H1 (cell line): ENCODE measurements around the gene ZNF407. TPM values are rescaled to one million over a fixed set of nuclear protein-coding genes. Genes with fewer than 3 reads are reported as not detected.

Experiments used
- CTCF ChIA-PET: fragments of 300-600 bp; sonication (Branson Sonifier 250); formaldehyde crosslinking; loops from one replicate; lab custom pipeline; 2021; ENCODE audit not compliant: partially characterized antibody; lab: Charles Lee
- POLR2A ChIA-PET: fragments of 300-600 bp; sonication (Branson Sonifier 250); formaldehyde crosslinking; loops from one replicate; lab custom pipeline; 2021; ENCODE audit warnings: inconsistent platforms; ENCODE audit not compliant: partially characterized antibody; lab: Charles Lee
- DNase-seq, 2 experiments: peaks; one replicate each; pipeline versions ENCODE4 v3.0.0 to v3.0.0-alpha.2; 2010 to 2022; ENCODE audit warnings: low spot score in 2 of 2, low read depth in 1 of 2, mixed read lengths in 1 of 2
- FAIRE-seq: peaks from 2 replicates; lab custom pipeline; 2011; peaks lifted over from hg19 to GRCh38; lab: Jason Lieb, UNC
- H2AFZ ChIP-seq: 2 replicates; pipeline ENCODE4 v1.8.1; 2012; ENCODE audit warnings: low read length, inconsistent platforms
- H2AK5ac ChIP-seq: 2 replicates; pipeline ENCODE4 v1.6.1; 2013; ENCODE audit warnings: low read depth, low read length
- H2BK120ac ChIP-seq: replicated peaks from 2 replicates; pipeline ENCODE3; 2013; ENCODE audit warnings: low read depth, low read length, inconsistent platforms
- H2BK12ac ChIP-seq: 2 replicates; pipeline ENCODE4 v1.6.1; 2013; ENCODE audit warnings: low read depth, low read length
- H2BK15ac ChIP-seq: 2 replicates; pipeline ENCODE4 v1.6.1; 2013; ENCODE audit warnings: low read length
- H2BK20ac ChIP-seq: 2 replicates; pipeline ENCODE4 v1.6.1; 2013; ENCODE audit warnings: low read length
- H2BK5ac ChIP-seq: 2 replicates; pipeline ENCODE4 v1.6.1; 2013; ENCODE audit warnings: low read depth, low read length
- H3K14ac ChIP-seq: 2 replicates; pipeline ENCODE4 v1.6.1; 2013; ENCODE audit warnings: inconsistent platforms; ENCODE audit not compliant: insufficient read length
- H3K18ac ChIP-seq: 2 replicates; pipeline ENCODE4 v1.6.1; 2013; ENCODE audit warnings: low read length; ENCODE audit errors: extremely low read depth
- H3K23ac ChIP-seq: 2 replicates; pipeline ENCODE4 v1.6.1; 2013; ENCODE audit warnings: inconsistent platforms; ENCODE audit not compliant: insufficient read length
- H3K23me2 ChIP-seq: 2 replicates; pipeline ENCODE4 v1.6.1; 2013; ENCODE audit warnings: low read depth, low read length
- H3K27ac ChIP-seq: 2 replicates; pipeline ENCODE4 v1.6.1; 2011; ENCODE audit warnings: low read depth, low read length, inconsistent platforms
- H3K27me3 ChIP-seq, 4 experiments: replicated peaks in 1 of 4; 1 replicate in 1 of 4; 2 replicates in 3 of 4; pipeline versions ENCODE4 v1.6.1 to v1.8.1; 2011 to 2013; ENCODE audit warnings: low read length in 3 of 4, mild to moderate bottlenecking in 3 of 4, inconsistent platforms in 2 of 4, mixed read lengths in 2 of 4, moderate library complexity in 1 of 4; ENCODE audit not compliant: control insufficient read depth in 3 of 4, insufficient read depth in 3 of 4; ENCODE audit errors: extremely low read depth in 1 of 4
- H3K36me3 ChIP-seq, 4 experiments: 2 replicates each; pipeline versions ENCODE4 v1.6.1 to v1.8.1; 2011 to 2013; ENCODE audit warnings: mild to moderate bottlenecking in 4 of 4, low read length in 3 of 4, moderate library complexity in 2 of 4, control low read depth in 1 of 4, inconsistent platforms in 1 of 4; ENCODE audit not compliant: insufficient read depth in 4 of 4, control insufficient read depth in 2 of 4
- H3K4ac ChIP-seq: replicated peaks from 2 replicates; pipeline ENCODE3; 2013; ENCODE audit warnings: low read length, low read depth, mixed read lengths, inconsistent platforms; ENCODE audit not compliant: insufficient read length
- H3K4me1 ChIP-seq, 4 experiments: replicated peaks in 1 of 4; 1 replicate in 1 of 4; 2 replicates in 3 of 4; pipeline versions ENCODE4 v1.6.1 to v1.8.1; 2011 to 2013; ENCODE audit warnings: low read length in 3 of 4, inconsistent platforms in 2 of 4, mixed read lengths in 1 of 4; ENCODE audit not compliant: insufficient read depth in 4 of 4, control insufficient read depth in 3 of 4
- H3K4me2 ChIP-seq, 2 experiments: 2 replicates each; pipeline versions ENCODE4 v1.6.1 to v1.8.1; 2011 to 2013; ENCODE audit warnings: low read depth in 2 of 2, low read length in 2 of 2, control low read depth in 1 of 2, inconsistent platforms in 1 of 2, mild to moderate bottlenecking in 1 of 2; ENCODE audit not compliant: insufficient read depth in 1 of 2
- H3K4me3 ChIP-seq, 4 experiments: fragments of 200-600, 300-600 bp in 1 of 4; sonication (generic), shearing (Covaris generic), sonication (Bioruptor Twin) in 1 of 4; 2 replicates each; pipeline versions ENCODE4 v1.5.1 to v1.8.1; 2011 to 2016; ENCODE audit warnings: low read length in 4 of 4, low read depth in 3 of 4, control low read depth in 2 of 4, inconsistent platforms in 2 of 4, mild to moderate bottlenecking in 2 of 4, mixed read lengths in 1 of 4, moderate library complexity in 1 of 4; ENCODE audit not compliant: insufficient read depth in 2 of 4; ENCODE audit errors: extremely low read depth in 1 of 4
- H3K56ac ChIP-seq: replicated peaks from 2 replicates; pipeline ENCODE3; 2013; ENCODE audit warnings: low read depth, mild to moderate bottlenecking, mixed read lengths, low read length, inconsistent platforms; ENCODE audit not compliant: insufficient read length
- H3K79me1 ChIP-seq: 2 replicates; pipeline ENCODE4 v1.6.1; 2013; ENCODE audit warnings: low read depth, low read length, control low read depth
- H3K79me2 ChIP-seq, 2 experiments: 2 replicates each; pipeline versions ENCODE4 v1.6.1 to v1.8.1; 2012 to 2013; ENCODE audit warnings: low read length in 2 of 2, mild to moderate bottlenecking in 2 of 2, inconsistent platforms in 1 of 2; ENCODE audit not compliant: insufficient read depth in 2 of 2, control insufficient read depth in 1 of 2
- H3K9ac ChIP-seq, 4 experiments: replicated peaks in 1 of 4; 1 replicate in 1 of 4; 2 replicates in 3 of 4; pipeline versions ENCODE4 v1.6.1 to v1.8.1; 2011 to 2013; ENCODE audit warnings: low read depth in 3 of 4, low read length in 3 of 4, control low read depth in 2 of 4, mild to moderate bottlenecking in 2 of 4, moderate library complexity in 2 of 4, inconsistent platforms in 1 of 4; ENCODE audit errors: extremely low read depth in 1 of 4
- H3K9me3 ChIP-seq, 2 experiments: 2 replicates each; pipeline versions ENCODE4 v1.6.1 to v1.8.1; 2012 to 2013; ENCODE audit warnings: mild to moderate bottlenecking in 2 of 2, moderate library complexity in 2 of 2, control low read depth in 1 of 2, inconsistent platforms in 1 of 2, low read depth in 1 of 2, low read length in 1 of 2, mixed read lengths in 1 of 2; ENCODE audit not compliant: insufficient read depth in 2 of 2
- H4K20me1 ChIP-seq, 2 experiments: replicated peaks in 1 of 2; 2 replicates each; pipeline versions ENCODE3 to v1.8.1; 2011 to 2013; ENCODE audit warnings: inconsistent platforms in 2 of 2, low read length in 2 of 2, mild to moderate bottlenecking in 1 of 2; ENCODE audit not compliant: insufficient read depth in 2 of 2, control insufficient read depth in 1 of 2
- H4K5ac ChIP-seq: 2 replicates; pipeline ENCODE4 v1.6.1; 2013; ENCODE audit warnings: low read length, low read depth, mixed read lengths, inconsistent platforms; ENCODE audit not compliant: insufficient read length
- H4K8ac ChIP-seq: 2 replicates; pipeline ENCODE4 v1.8.0; 2013; ENCODE audit warnings: mild to moderate bottlenecking, moderate library complexity, low read length, inconsistent platforms; ENCODE audit not compliant: insufficient read depth; ENCODE audit errors: extremely low read depth
- H4K91ac ChIP-seq: replicated peaks from 2 replicates; pipeline ENCODE3; 2013; ENCODE audit warnings: low read length, mixed read lengths, inconsistent platforms; ENCODE audit not compliant: insufficient read length
- KDM5A ChIP-seq: fragments of 200-600 bp; IDR thresholded peaks from 2 replicates; pipeline ENCODE4 v1.7.1; 2012; ENCODE audit warnings: mild to moderate bottlenecking, low read length, inconsistent platforms, mixed read lengths
- MAFK ChIP-seq: IDR thresholded peaks from 2 replicates; pipeline ENCODE4 v1.6.1; 2012; ENCODE audit warnings: low read depth, mild to moderate bottlenecking, improper control_type of control experiment, low read length
- POLR2A ChIP-seq, 2 experiments: IDR thresholded peaks; 1 replicate in 1 of 2; 2 replicates in 1 of 2; pipeline ENCODE4 v1.6.1; 2011; ENCODE audit warnings: low read depth in 2 of 2, low read length in 2 of 2, mild to moderate bottlenecking in 2 of 2; ENCODE audit errors: control extremely low read depth in 1 of 2
- POLR2AphosphoS5 ChIP-seq: IDR thresholded peaks from 2 replicates; pipeline ENCODE4 v1.6.1; 2011; ENCODE audit warnings: low read depth, low read length
- SIX5 ChIP-seq: IDR thresholded peaks from 2 replicates; pipeline ENCODE4 v1.6.1; 2011; ENCODE audit warnings: mild to moderate bottlenecking, low read depth, low read length
- SP1 ChIP-seq: IDR thresholded peaks from 2 replicates; pipeline ENCODE4 v1.6.1; 2011; ENCODE audit warnings: low read depth, low read length
- WGBS, 2 experiments: shearing (Covaris generic) in 1 of 2; methylation state at CpG; one replicate each; pipeline versions ENCODE4 v1.1.6 to v1.1.7; 2013 to 2015; ENCODE audit warnings: low lambda C conversion rate in 2 of 2, mixed read lengths in 2 of 2, inconsistent platforms in 1 of 2, low coverage in 1 of 2, missing lambda C conversion rate in 1 of 2; ENCODE audit not compliant: insufficient replicate concordance in 2 of 2, insufficient coverage in 1 of 2, insufficient read length in 1 of 2; ENCODE audit errors: extremely low coverage in 1 of 2, missing lambda C conversion rate in 1 of 2; 5-methylcytosine and 5-hydroxymethylcytosine counted together
- polyA plus RNA-seq, 7 experiments: library from polyadenylated mRNA; depleted of rRNA in 3 of 7; stranded (reverse) in 5 of 7; unstranded in 2 of 7; fragments of >200 nt in 5 of 7; fragments of 200-250 nt in 2 of 7; gene quantifications; 1 replicate in 5 of 7; 2 replicates in 1 of 7; 4 replicates in 1 of 7; pipeline versions ENCODE4 v1.2.1 to v1.2.3, GENCODE V29; 2011 to 2013; ENCODE audit warnings: missing spikeins in 2 of 7, mixed read lengths in 2 of 7
- total RNA-seq: library from RNA; stranded (reverse); fragmentation: NEBNext Ultra II Directional; extraction: Animal tissue kit (Norgen Biotek cat#: 25700); gene quantifications from 2 replicates; pipeline ENCODE4 v1.2.1, GENCODE V29; 2021

ZNF407 gene
- total and polyA plus RNA-seq, 2 of the 8 experiments (the other 6 are each of a cell fraction or from before 2014, with no cell fraction given): 1.5 to 6.8 TPM

DNA sequence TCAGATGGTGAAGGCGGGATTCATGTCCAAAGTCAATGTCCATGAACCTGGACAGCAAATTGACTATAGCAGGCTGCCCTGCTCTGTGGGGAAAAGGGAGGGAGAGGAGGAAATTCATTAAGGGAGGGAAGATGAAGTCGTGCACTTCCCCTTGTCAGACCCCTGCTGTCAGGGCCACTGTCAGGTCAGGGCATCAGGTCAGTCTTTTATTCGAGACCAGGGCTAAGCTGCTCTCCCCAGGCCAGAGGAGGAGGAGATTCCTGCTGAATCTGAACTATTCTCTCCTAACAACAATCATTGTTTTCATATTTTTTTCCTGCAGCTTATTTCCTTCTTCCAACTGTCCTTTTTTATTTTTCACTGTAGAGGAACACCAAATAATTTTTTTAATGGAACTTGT, 46.2 kb upstream of the ZNF407 start:
- Histone ChIP-seq H2AFZ (no peak overlapping the region), H2BK5ac (no peak overlapping the region), H2AK5ac (no peak overlapping the region), H2BK20ac (no peak overlapping the region), H3K4ac (no peak overlapping the region), H4K20me1 (no peaks in the 10 kb centered on the region), H2BK15ac (no peak overlapping the region), H3K27me3 (no peaks in the 10 kb centered on the region), H3K56ac (no peak overlapping the region), H3K23me2 (no peaks in the 10 kb centered on the region; the same call in 1 of the 2 replicates), H2BK12ac (no peak overlapping the region), H3K9me3 (peaks cover 20 to 27% of the 10 kb centered on the region in 2 experiments), H3K79me1 (no peaks in the 10 kb centered on the region), H4K5ac (no peak overlapping the region), H3K4me1 (no peaks in the 10 kb centered on the region), H2BK120ac (no peak overlapping the region), H3K18ac (no peak overlapping the region), H3K23ac (no peak overlapping the region), H4K91ac (no peak overlapping the region), H3K36me3 (no peaks in the 10 kb centered on the region), H3K27ac (no peak overlapping the region), H4K8ac (no peak overlapping the region), H3K9ac (no peak overlapping the region), H3K4me2 (no peak overlapping the region), H3K4me3 (no peak overlapping the region), H3K14ac (no peak overlapping the region), H3K79me2 (no peaks in the 10 kb centered on the region)
- POLR2A ChIA-PET: interaction anchor here (1.0 kb wide), 1 partner anchor 8 kb away, joined by 3 read pairs; no protein-coding TSS in a partner anchor
- TF ChIP-seq KDM5A (no peak), MAFK (no peak), SIX5 (no peak), POLR2A (IDR thresholded peaks at IDR 0.05; ENCODE audit: control extremely low read depth in 1 of 2, low read depth in 2 of 2, low read length in 2 of 2) (no peak), SP1 (no peak), POLR2AphosphoS5 (no peak)
- FAIRE-seq (no peak), DNase-seq (no peak)
- WGBS, 2 experiments: 48% methylated on average over 3 of the region's 3 CpGs; no CpG with 5 or more reads in 1 of the 2 experiments
- CTCF ChIA-PET: interaction anchor here (0.6 to 4.0 kb wide), 47 partner anchors 10 to 1850 kb away, joined by 3 to 16 read pairs (median 4); partner anchors contain the start of genes CNDP1 and CNDP2
